ENCODE data around the gene SART1. TPM values are rescaled to one million over a fixed set of nuclear protein-coding genes. Genes with fewer than 3 reads are reported as not detected.

Gene SART1
- total RNA-seq, 1 donor from 2014 or later = 26.0 TPM

DNA sequence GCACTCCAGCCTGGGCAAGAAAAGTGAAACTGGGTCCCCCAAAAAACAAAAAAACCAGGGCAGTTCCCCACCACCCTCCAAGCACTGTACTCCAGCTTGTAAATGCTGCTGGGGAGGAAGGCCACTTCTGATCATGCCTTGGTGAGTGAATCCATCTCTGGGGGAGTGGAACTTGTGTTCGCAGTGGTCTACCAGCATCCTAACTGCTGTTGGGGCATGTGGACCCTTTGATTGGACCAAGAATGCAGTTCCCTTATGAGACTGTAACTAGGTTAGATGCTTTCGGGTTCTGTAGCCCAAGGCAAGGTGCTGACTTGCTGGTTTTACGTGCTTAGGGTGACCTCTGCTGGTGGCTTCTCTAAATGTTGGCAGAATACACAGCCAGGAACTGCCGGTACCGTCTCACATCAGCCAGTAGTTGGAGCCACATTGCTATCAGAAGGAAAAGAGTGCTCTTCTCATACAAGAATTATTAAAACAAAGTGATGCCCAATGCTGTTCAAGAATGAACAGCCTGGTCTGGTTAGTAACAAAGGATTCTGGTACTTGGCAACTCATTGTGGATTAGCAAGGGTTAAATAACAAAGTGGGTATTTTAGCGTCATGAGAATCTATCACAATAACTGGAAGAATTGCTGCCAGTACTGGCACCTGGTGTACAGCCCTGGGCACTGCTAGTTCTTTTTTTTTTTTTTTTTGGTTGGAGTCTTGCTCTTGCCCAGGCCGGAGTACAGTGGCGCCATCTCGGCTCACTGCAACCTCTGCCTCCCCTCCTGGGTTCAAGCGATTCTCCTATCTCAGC is 27.5 kb downstream of the SART1 start:
- DNase-seq (ENCODE audit: extremely low spot score in 2 of 2) = peak in 1 of 2 donors; percentile 94
- intact Hi-C loops (cut with DNase I) = loop anchor here (5.0 to 10.0 kb wide), 2 partner anchors 102 to 284 kb away; partner anchors contain the start of gene FIBP
- no peaks in the 10 kb centered on the region for H3K36me3 ChIP-seq
- H3K27ac ChIP-seq = no peak overlapping the region
- no peak for TF ChIP-seq POLR2A (IDR thresholded peaks at IDR 0.05)
- peak; percentile 87 to 99 (median 98) for TF ChIP-seq CTCF (IDR thresholded peaks at IDR 0.05)
- TF ChIP-seq POLR2AphosphoS5 (IDR thresholded peaks at IDR 0.05; ENCODE audit: insufficient read depth in 1 of 2, low read depth in 1 of 2) = peak in 1 of 2 donors; percentile 91
- no peaks in the 10 kb centered on the region for H3K9me3 ChIP-seq
- no peak overlapping the region for H3K4me3 ChIP-seq
- H3K27me3 ChIP-seq = no peaks in the 10 kb centered on the region
- H3K4me1 ChIP-seq = no peaks in the 10 kb centered on the region

DNA sequence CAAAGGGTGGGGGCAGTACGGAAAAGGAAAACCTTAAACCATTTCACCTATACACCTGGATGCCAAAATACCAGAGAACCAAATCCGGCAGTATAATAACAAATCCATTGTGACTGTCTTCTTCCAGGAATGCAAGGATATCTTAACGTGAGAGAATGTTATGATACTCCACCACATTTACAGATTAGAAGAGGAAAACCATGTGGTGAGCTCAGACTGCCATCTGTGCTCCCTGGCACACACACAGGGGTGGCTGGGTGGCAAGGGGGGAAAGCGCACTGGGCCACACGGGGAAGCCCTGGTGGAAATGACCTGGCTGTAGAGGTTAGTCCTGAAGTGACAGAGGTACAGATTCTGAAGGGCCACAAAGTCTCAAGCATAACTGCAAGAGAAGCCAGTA is 30.5 kb downstream of the SART1 start:
- H3K27ac ChIP-seq = no peak overlapping the region
- no peaks in the 10 kb centered on the region for H3K9me3 ChIP-seq
- peaks cover 0 to 6% of the 10 kb centered on the region in 2 donors for H3K36me3 ChIP-seq
- DNase-seq (ENCODE audit: extremely low spot score in 2 of 2) = no peak
- H3K4me3 ChIP-seq = no peak overlapping the region
- H3K27me3 ChIP-seq = no peaks in the 10 kb centered on the region
- intact Hi-C loops (cut with DNase I) = no loop called here
- TF ChIP-seq POLR2A (IDR thresholded peaks at IDR 0.05) = no peak
- no peak for TF ChIP-seq CTCF (IDR thresholded peaks at IDR 0.05)
- no peak for TF ChIP-seq POLR2AphosphoS5 (IDR thresholded peaks at IDR 0.05; ENCODE audit: insufficient read depth in 1 of 2, low read depth in 1 of 2)
- no peaks in the 10 kb centered on the region for H3K4me1 ChIP-seq

GRCh38 chr11:65997286-65997685 is 35.8 kb downstream of the SART1 start:
- no peak for DNase-seq (ENCODE audit: extremely low spot score in 2 of 2)
- peaks cover 25% of the 10 kb centered on the region for H3K4me1 ChIP-seq
- intact Hi-C loops (cut with DNase I) = no loop called here
- no peaks in the 10 kb centered on the region for H3K27me3 ChIP-seq
- no peaks in the 10 kb centered on the region for H3K9me3 ChIP-seq
- H3K4me3 ChIP-seq = no peak overlapping the region
- peaks cover 0 to 36% of the 10 kb centered on the region in 2 donors for H3K36me3 ChIP-seq
- H3K27ac ChIP-seq = no peak overlapping the region
- TF ChIP-seq CTCF (IDR thresholded peaks at IDR 0.05) (no peak), POLR2AphosphoS5 (IDR thresholded peaks at IDR 0.05; ENCODE audit: insufficient read depth in 1 of 2, low read depth in 1 of 2) (no peak), POLR2A (IDR thresholded peaks at IDR 0.05) (no peak)

- peak; percentile 96 to 98 for DNase-seq (ENCODE audit: extremely low spot score in 2 of 2)
- H3K9me3 ChIP-seq = no peaks in the 10 kb centered on the region
- H3K27me3 ChIP-seq = no peaks in the 10 kb centered on the region
- H3K27ac ChIP-seq = peak within 1 kb of the TSS; percentile 97
- peaks cover 0 to 41% of the 10 kb centered on the region in 2 donors for H3K36me3 ChIP-seq
- H3K4me3 ChIP-seq = peak within 1 kb of the TSS; percentile 61 to 96
- peaks cover 36% of the 10 kb centered on the region for H3K4me1 ChIP-seq
- TF ChIP-seq POLR2AphosphoS5 (IDR thresholded peaks at IDR 0.05; ENCODE audit: insufficient read depth in 1 of 2, low read depth in 1 of 2) (peak; percentile 96 to 97), CTCF (IDR thresholded peaks at IDR 0.05) (no peak), POLR2A (IDR thresholded peaks at IDR 0.05) (peak in 1 of 2 donors; percentile 39)
- intact Hi-C loops (cut with DNase I) = loop anchor here (5.0 kb wide), 1 partner anchor 115 kb away; the partner anchor contains the start of gene FIBP
Measured at GRCh38 chr11:66001942-66002647, 40.6 kb downstream of the SART1 start, which contains the start of the genes BANF1 and EIF1AD. Gene BANF1, plus strand, starts transcription at chr11:66002503. Its CDS starts 748 bp downstream, at chr11:66003251. Gene EIF1AD, minus strand, starts transcription at chr11:66002157. Its CDS starts 1,768 bp downstream, at chr11:66000389.
